ENCODE results near the gene PPP1CC.
"Not testable (repeated sequence)": the region's sequence is repeated elsewhere in the genome, so short reads cannot be mapped to it uniquely, and the experiment has no call there.

The PPP1CC gene

DNA sequence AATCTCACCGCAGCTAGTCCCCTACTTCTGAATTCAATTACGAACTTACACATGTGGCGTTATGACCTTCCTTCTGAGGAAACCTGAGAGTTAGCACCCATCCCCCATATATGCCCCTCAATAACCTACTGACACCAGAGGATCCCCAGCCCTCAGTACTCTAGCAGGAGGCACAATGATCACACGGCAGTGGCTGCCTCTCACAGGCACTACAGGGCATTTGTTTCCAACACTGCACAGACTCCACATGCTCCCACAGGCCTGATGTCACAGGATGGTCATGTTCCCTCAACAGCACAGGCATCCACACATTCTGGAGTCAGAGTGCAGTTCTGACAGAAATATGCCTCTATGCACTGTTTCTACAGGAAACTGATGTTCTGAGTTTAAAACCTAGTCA is 17.4 kb downstream of the PPP1CC start:
- no peak for DNase-seq (ENCODE audit: low read depth in 2 of 2)

DNA sequence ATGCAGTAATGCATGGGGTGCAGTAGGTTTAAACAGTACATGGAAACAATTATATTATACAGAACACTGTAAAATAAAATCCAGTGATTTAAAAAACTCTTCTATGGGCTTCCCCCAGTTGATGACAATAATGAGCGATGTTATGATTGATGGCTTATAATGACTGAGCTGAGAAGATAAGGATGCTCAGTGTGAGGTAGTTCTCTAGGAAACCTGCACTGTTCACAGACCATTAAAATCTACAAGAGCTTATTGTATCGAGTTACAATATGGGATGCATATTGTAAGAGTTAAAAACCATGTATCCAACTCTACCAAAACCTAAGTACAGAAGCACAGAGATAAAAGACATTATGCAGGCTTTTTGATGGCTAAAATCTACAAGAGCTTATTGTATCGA is 19.8 kb downstream of the PPP1CC start:
- not testable (repeated sequence) for DNase-seq (ENCODE audit: low read depth in 2 of 2)

- DNase-seq (ENCODE audit: low read depth in 2 of 2) = no peak
Measured at GRCh38 chr12:110721570-110721969, 21.1 kb downstream of the PPP1CC start.

GRCh38 chr12:110720516-110720915 is 22.2 kb downstream of the PPP1CC start:
- no peak for DNase-seq (ENCODE audit: low read depth in 2 of 2)

DNA sequence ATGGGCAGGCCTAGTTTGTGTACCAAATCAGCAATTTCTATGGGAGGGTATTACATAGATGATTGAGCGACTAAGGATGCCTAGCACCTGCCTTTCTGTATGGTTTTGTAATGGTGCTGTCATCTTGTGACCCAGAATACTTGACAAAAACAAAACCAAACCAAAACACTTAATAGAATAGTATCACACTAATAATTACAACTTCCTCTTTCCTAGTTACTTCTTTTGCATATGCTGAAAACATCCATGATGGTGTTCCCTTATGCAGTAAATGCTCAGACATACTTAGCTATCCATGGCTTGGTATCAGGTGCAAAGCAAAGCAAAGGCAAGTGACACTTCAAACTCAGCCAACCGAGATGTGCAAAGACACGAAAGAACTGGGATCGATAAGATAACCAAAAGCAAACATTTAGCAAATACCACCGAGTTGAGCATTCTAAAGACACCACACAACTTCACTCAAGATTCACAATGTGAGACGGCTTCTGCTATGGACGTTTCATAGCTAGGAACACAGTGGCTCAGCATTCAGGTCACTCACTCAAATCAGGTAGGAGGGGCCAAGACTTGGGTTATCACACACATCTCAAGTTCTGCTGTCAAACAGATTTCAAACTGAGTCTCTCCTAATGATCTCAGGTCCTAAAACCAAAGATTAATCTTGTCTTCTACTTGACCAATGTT is 24.3 kb downstream of the PPP1CC start:
- no peak for DNase-seq (ENCODE audit: low read depth in 2 of 2)

DNA sequence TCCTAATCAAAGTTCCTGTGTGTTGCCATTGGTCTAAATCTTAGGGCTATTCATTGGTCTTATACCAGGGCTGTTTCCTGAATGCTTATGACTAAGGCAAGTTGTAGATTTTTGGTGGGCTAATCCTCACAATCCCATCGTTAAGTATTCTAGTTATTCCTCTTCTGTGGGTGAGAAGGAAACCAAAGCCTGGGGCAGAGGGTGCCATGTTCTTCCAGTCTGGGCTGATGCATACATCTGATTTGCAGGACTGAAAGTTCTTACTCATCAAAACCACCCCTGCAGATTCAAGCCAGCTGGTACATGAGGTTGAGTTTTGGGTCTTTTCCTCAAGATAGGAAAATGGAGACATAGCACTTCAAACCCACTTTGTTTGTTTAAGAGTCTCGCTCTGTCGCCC is 25.7 kb downstream of the PPP1CC start:
- no peak for DNase-seq (ENCODE audit: low read depth in 2 of 2)

DNA sequence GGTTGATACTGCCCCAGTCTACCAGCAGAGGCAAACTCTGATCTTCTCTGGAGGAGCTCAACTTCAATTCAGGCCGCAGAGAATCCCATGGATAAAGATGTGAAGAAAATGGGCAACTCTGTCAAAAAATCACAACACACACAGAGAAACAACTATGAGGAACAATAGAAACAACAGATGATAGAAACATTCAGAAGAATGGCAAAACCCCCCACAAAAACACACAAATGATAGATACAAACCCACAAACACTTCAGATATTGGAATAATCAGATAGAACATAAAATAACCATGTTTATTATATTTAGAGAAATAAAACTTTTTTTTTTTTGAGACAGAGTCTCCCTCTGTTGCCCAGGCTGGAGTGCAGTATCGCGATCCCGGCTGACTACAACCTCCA is 33.8 kb downstream of the PPP1CC start:
- DNase-seq (ENCODE audit: low read depth in 2 of 2) = no peak

GRCh38 chr12:110705309-110705708 is 37.4 kb downstream of the PPP1CC start:
- DNase-seq (ENCODE audit: low read depth in 2 of 2) = no peak

DNA sequence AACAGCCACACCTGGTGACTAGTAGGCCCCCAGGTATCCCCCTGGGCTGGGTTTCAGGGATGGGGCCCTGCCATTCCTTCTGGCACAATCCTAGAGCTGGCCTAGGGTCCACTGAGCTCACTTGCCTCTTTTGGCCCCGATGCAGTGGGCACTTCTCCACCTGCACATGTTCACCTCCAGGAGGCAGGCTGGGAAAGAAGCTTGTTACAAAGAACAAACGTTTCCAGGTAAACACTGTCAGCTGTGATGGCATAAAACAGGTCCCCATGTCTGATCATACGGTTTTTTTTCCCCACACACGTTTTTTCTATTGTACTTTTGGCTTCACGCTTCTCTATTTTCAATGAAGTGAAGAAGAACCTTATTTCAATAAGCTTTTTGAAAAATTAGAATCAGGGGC is 37.9 kb downstream of the PPP1CC start:
- no peak for DNase-seq (ENCODE audit: low read depth in 2 of 2)

DNA sequence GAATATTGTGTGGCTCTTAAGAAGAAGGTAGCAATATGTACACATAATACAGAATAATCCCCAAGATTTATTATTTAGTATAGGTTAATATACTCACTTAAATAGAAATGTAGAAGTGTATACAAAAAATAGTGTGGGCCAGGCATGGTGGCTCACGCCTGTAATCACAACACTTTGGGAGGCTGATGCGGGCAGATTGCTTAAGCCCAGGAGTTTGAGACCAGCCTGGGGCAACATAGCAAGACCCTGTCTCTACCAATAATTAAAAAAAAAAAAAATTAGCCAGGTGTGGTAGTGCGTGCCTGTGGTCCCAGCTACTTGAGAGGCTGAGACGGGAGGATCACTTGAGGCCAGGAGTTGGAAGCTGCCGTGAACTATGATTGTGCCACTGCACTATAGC is 38.5 kb downstream of the PPP1CC start:
- DNase-seq (ENCODE audit: low read depth in 2 of 2) = no peak

DNA sequence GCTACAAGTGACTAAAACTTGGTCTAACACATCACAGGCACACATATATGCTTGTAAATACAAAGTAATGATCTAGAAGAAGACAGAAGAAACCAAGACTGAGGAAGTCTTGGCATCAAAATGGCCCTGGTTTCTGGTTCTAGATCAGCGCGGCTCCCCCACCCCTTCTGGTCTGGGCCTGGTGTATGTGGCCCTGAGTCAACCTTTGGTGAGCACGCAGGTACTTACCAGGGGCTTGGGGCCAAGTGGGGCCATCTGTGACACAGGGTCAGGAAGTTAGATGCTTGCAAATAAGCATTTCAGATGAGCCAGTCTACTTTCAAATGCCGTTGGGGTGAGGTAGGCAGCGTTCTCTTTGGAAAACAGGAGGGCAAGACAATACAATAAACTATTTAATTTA is 40.6 kb downstream of the PPP1CC start:
- no peak for DNase-seq (ENCODE audit: low read depth in 2 of 2)

GRCh38 chr12:110699591-110700445 is 42.9 kb downstream of the PPP1CC start:
- no peak for DNase-seq (ENCODE audit: low read depth in 2 of 2)

DNA sequence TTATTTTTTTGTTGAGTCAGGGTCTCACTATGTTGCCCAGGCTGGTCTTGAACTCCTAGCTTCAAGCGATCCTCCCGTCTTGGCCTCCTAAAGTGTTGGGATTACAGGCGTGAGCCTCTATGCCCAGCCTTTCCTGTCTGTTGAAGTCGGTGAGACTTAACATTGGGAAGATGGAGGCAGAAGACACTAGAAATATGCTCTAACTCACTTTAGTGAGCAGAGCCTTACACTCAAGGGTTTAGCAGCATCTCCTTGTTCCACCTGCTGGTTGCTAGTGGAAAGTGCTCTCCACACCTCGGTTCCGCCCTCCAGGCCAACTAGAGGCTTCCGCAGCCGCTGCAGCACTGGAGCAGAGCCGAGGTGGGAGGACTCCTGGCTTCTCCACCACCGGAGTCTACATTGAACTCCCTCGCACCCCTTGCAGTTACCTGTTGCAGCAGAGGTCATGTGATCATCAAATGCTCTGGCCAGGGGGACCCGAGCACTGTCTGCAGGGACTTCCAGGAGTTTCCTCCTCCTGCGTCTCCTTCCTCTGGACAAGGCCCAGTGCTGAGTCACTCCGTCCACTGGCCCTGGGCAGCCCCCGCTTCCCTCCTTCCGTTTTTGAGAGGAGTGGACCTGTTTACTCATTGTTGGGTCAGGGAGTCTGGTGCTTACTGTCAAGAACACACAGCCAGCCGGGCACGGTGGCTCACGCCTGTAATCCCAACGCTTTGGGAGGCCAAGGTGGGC is 44.4 kb downstream of the PPP1CC start:
- DNase-seq (ENCODE audit: low read depth in 2 of 2) = peak; percentile 14 to 20

- DNase-seq (ENCODE audit: low read depth in 2 of 2) = no peak
Measured at GRCh38 chr12:110697236-110697635, 45.5 kb downstream of the PPP1CC start.

- no peak for DNase-seq (ENCODE audit: low read depth in 2 of 2)
Measured at GRCh38 chr12:110696283-110696682, 46.4 kb downstream of the PPP1CC start.

- DNase-seq (ENCODE audit: low read depth in 2 of 2) = no peak
Measured at GRCh38 chr12:110694330-110694901, 48.3 kb downstream of the PPP1CC start.

GRCh38 chr12:110693731-110694130 is 49.0 kb downstream of the PPP1CC start:
- no peak for DNase-seq (ENCODE audit: low read depth in 2 of 2)

GRCh38 chr12:110690127-110690430 is 52.6 kb downstream of the PPP1CC start:
- DNase-seq (ENCODE audit: low read depth in 2 of 2) = no peak

DNA sequence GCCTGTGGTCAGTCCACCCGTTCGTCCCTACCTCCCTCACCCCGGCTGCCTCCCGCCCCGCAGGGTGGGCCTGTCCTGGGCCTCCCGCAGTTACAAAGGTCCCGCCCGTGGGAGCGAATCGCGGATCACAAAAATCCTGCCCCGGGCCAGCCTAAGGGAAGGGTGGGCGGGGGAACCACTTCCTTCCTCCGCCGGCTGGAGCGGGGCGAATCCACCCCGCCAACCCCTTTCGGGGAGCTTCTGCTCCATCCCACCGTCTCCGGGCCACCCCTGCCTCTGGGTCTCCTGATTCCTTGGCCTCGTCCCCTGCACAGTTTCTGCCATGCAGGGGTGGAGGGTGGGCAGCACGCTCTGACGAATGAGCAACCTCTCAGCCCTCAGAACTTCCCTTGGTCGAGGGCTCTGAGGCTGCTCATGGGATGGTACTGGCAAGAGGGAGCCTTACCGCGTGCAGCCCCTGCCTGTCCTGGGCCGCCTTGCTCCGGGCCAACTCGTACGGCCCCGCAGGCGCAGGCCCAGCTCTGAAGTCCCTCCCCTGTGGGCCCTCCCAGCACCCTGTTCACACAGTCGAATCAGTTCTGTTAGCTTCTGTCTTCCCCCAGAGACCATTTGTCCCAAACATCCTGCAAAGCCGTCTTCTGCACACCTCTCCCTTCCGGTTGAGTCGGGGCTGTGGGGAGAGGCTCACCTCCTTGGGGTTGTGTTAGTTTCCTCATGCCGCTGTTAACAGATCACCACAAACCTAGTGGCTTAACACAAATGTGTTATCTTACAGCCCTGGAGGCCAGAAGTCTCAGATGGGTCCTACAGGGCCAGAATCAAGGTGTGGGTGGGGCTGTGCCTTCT is 53.2 kb downstream of the PPP1CC start:
- no peak for DNase-seq (ENCODE audit: low read depth in 2 of 2)

DNA sequence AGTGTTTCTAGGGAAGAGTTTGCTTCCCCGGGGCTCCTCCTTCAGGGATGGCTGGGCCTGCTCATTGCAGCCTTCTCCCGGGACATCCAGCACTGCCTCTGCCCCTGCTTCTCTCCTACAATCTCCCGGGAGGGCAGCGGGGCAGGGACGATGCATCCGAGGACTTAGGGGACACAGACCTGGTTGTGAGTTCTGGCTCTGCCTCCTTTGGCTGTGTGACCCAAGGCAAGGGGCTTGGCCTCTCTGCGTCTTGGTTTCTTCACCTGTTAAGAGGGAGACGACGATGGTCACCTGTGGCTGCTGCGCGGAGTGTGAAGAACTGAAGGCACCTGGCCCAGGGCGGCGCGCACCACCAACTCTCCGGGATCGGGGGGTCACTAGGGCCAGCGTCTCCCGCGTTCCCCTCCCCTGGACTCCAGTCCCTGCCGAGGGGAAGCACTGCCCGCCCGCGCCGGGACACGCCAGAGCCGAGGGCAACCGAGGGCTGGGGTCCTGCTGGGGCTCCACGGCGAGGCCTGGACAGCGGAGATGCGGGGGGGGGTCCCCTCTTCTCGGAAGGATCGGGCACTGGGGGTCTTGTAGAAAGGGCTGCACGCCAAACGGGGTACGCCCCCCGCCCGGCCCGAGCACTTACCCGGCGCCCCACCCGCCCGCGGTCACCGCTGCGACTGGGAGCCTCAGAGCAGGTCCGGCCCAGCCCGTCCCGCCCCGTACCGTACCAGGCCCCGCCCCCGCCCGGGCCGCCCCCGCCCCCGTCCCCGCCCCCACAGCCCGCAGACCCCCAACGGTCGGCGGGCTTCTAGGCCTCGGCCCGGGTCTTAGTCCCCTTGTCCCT is 54.0 kb downstream of the PPP1CC start, which contains the start of gene HVCN1:
HVCN1 (minus strand) TSS at position 670 of the 835 bp plus-strand sequence. CDS start 5,870 bp downstream, outside the sequence.
- no peak for DNase-seq (ENCODE audit: low read depth in 2 of 2)

Measured in fibroblast of skin of left biceps (primary cell).